Measurements from ENCODE around the gene GRAMD1A. TPM values are rescaled to one million over a fixed set of nuclear protein-coding genes. Genes with fewer than 3 reads are reported as not detected.

GRAMD1A gene
- total RNA-seq, 1 experiment from 2014 or later = 75.4 TPM

DNA sequence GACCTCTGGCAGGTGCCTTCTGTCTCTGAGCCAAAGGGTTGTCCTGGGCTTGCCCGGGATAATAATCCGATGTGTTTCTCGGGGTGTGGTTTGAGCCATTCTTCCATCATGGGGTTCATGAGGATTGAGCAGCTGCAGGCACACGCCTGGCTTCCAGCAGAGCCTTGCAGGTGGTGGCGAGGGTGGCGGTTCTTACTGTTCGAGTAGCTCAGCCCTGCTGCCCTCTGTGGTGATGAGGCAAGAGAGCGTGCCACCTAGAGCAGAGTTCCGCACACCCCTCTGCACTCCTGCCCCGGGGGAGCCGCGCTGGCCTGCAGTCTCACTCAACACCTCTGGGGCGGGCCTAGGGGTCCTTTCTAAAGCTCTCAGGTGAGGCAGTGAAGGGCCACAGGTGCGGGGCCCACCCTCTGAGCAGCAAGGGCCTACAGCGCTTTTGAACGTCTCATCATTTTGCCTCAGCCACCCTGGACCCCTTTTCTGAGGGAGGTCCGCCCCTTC, 33.9 kb downstream of the GRAMD1A start (continued):
- TF ChIP-seq, protein P1, sequence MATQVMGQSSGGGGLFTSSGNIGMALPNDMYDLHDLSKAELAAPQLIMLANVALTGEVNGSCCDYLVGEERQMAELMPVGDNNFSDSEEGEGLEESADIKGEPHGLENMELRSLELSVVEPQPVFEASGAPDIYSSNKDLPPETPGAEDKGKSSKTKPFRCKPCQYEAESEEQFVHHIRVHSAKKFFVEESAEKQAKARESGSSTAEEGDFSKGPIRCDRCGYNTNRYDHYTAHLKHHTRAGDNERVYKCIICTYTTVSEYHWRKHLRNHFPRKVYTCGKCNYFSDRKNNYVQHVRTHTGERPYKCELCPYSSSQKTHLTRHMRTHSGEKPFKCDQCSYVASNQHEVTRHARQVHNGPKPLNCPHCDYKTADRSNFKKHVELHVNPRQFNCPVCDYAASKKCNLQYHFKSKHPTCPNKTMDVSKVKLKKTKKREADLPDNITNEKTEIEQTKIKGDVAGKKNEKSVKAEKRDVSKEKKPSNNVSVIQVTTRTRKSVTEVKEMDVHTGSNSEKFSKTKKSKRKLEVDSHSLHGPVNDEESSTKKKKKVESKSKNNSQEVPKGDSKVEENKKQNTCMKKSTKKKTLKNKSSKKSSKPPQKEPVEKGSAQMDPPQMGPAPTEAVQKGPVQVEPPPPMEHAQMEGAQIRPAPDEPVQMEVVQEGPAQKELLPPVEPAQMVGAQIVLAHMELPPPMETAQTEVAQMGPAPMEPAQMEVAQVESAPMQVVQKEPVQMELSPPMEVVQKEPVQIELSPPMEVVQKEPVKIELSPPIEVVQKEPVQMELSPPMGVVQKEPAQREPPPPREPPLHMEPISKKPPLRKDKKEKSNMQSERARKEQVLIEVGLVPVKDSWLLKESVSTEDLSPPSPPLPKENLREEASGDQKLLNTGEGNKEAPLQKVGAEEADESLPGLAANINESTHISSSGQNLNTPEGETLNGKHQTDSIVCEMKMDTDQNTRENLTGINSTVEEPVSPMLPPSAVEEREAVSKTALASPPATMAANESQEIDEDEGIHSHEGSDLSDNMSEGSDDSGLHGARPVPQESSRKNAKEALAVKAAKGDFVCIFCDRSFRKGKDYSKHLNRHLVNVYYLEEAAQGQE (IDR thresholded peaks at IDR 0.05; ENCODE audit: low read depth) = no peak
- no peak for TF ChIP-seq FOSL1 (IDR thresholded peaks at IDR 0.05; ENCODE audit: low read depth)
- TF ChIP-seq ZNF274 (IDR thresholded peaks at IDR 0.05; ENCODE audit: low read depth, low read length) = no peak
- TF ChIP-seq, protein P2, sequence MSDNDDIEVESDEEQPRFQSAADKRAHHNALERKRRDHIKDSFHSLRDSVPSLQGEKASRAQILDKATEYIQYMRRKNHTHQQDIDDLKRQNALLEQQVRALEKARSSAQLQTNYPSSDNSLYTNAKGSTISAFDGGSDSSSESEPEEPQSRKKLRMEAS (IDR thresholded peaks at IDR 0.05) = no peak
- TF ChIP-seq YY1 (IDR thresholded peaks at IDR 0.05; ENCODE audit: extremely low read depth, insufficient replicate concordance, low read depth, low read length) = no peak

DNA sequence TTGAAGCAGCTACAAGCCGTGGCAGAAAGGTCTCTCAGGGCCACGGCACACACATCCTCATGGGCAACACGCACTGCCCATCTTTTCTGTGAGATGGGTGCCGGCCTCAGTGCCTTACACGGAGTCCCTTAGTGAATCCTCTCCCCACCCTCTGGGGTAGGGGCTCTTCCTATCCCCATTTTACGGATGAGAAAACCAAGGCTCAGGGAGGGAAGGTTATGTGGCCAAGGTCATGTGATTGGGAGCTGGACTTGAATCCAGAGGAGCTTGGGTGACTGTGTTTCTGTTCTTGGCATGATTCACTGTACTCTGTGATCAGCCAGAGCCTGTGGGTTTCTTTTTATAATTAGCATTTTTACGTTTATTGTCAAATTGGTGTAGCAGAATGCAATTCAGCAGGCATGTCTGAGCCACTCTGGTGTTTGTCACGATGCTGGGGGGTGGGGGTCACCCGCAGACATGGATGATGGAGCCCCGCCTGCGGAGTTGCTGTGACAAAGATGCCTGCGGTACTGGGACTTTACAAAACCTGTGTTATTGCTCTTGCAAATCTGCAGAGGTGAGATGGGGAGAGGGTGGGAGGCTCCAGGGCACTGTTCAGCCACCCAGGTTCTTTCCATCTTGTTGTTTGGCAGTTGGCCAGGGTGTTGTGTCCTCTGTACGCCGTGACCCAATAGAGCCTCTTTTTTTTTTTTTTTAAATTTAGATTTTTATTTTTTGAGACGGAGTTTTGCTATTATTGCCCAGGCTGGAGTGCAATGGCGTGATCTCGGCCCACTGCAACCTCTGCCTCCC, 34.7 kb downstream of the GRAMD1A start:
- H4K20me1 ChIP-seq (ENCODE audit: insufficient read depth) = no peaks in the 10 kb centered on the region
- POLR2A ChIA-PET = no interaction called here
- intact Hi-C loops (cut with micrococcal nuclease) = no loop called here

More for the DNA sequence above, 34.7 kb downstream of the GRAMD1A start:
- no peak overlapping the region for H3K4me2 ChIP-seq (ENCODE audit: low read length)
- BruUV-seq (replicated peaks) = no TSS peak
- H3K79me2 ChIP-seq (ENCODE audit: insufficient read depth, low read length) = no peaks in the 10 kb centered on the region
- H3K4me3 ChIP-seq (replicated peaks in 1 of 2; ENCODE audit: low read depth in 1 of 2, low read length in 2 of 2) = no peak overlapping the region
- H3K9me3 ChIP-seq (ENCODE audit: control insufficient read depth in 1 of 2, insufficient read depth in 1 of 2, low read depth in 1 of 2, low read length in 2 of 2) = no peaks in the 10 kb centered on the region
- peaks cover 4 to 12% of the 10 kb centered on the region in 2 experiments; a peak in 3 of 4 replicates for H3K4me1 ChIP-seq (ENCODE audit: control insufficient read depth in 1 of 2, insufficient read depth in 2 of 2, low read length in 2 of 2)
- no peaks in the 10 kb centered on the region for H3K9me2 ChIP-seq (ENCODE audit: insufficient read depth)
- no peaks in the 10 kb centered on the region for H3K27me3 ChIP-seq (ENCODE audit: insufficient read depth, low read length)
- ChIA-PET RAD21 (ENCODE audit: low non-redundant PET in 1 of 2, low total read pairs in 2 of 2, uncharacterized antibody in 2 of 2, unreplicated experiment in 2 of 2) (no interaction called here), CTCF (interaction anchor here (1.1 kb wide), 1 partner anchor 9 kb away, joined by 5 read pairs; no protein-coding TSS in a partner anchor)
- DNase-seq (ENCODE audit: low read depth, low spot score) = no peak
- TF ChIP-seq POLR2A (IDR thresholded peaks at IDR 0.05; ENCODE audit: borderline replicate concordance, extremely low read depth, insufficient read depth, insufficient read length) (no peak), EGR1 (IDR thresholded peaks at IDR 0.05; ENCODE audit: low read depth) (no peak)
- H2AFZ ChIP-seq (ENCODE audit: low read depth, low read length, poor library complexity, severe bottlenecking) = no peak overlapping the region
- no peak for ATAC-seq
- no peaks in the 10 kb centered on the region; a peak in 1 of 4 replicates for H3K36me3 ChIP-seq (ENCODE audit: control insufficient read depth in 1 of 2, insufficient read depth in 2 of 2, low read length in 2 of 2)
- no peak overlapping the region for H3K9ac ChIP-seq (ENCODE audit: low read length)
- no peak overlapping the region for H3K27ac ChIP-seq (ENCODE audit: low read depth, low read length)
